IMR-90 (cell line): ENCODE data around the gene REC114.

ENCODE experiments used
- CHD1 ChIP-seq: IDR thresholded peaks from 2 replicates; pipeline ENCODE4 v1.6.1; 2012; ENCODE audit warnings: low read depth, low read length, improper control_type of control experiment
- MAZ ChIP-seq: IDR thresholded peaks from 2 replicates; pipeline ENCODE4 v1.6.1; 2012; ENCODE audit warnings: low read depth, mild to moderate bottlenecking, low read length, improper control_type of control experiment, moderate library complexity, borderline replicate concordance
- POLR2A ChIP-seq: IDR thresholded peaks from 2 replicates; pipeline ENCODE4 v1.6.1; 2012; ENCODE audit warnings: mild to moderate bottlenecking, low read depth, low read length
- RAD21 ChIP-seq: IDR thresholded peaks from 2 replicates; pipeline ENCODE4 v1.6.1; 2012; ENCODE audit warnings: low read length, improper control_type of control experiment
- RFX5 ChIP-seq: IDR thresholded peaks from 2 replicates; pipeline ENCODE4 v1.8.0; 2012; ENCODE audit warnings: low read depth, mild to moderate bottlenecking, low read length, moderate library complexity
- TF ChIP-seq, protein P1 (sequence below): conservative IDR thresholded peaks from 2 replicates; pipeline ENCODE4 v1.5.1; 2012; ENCODE audit warnings: mild to moderate bottlenecking, low read depth, low read length, improper control_type of control experiment
- TF ChIP-seq, protein P2 (sequence below): fragments of 150-350 bp; IDR thresholded peaks from 2 replicates; pipeline ENCODE4 v1.6.1; 2016; ENCODE audit warnings: low read depth, mild to moderate bottlenecking, low read length, moderate library complexity, borderline replicate concordance

DNA sequence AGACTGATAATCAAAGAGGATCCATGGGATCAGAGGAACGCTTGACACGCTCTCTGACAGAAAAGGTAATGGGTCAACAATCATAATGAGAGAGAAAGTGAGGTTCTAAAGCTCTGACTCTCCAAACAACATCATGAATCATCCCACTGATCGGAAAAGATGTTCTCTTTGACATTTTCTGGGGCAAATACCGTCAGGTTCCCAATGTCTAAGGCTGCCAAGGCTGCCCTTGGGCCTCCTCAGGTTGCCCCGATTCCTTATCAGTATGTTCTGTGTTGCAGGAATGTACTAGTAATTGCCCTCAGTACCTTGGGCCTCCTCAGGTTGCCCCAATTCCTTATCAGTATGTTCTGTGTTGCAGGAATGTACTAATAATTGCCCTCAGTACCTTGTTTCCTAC lies 129.3 kb downstream of the REC114 start:
- TF ChIP-seq, protein P1, sequence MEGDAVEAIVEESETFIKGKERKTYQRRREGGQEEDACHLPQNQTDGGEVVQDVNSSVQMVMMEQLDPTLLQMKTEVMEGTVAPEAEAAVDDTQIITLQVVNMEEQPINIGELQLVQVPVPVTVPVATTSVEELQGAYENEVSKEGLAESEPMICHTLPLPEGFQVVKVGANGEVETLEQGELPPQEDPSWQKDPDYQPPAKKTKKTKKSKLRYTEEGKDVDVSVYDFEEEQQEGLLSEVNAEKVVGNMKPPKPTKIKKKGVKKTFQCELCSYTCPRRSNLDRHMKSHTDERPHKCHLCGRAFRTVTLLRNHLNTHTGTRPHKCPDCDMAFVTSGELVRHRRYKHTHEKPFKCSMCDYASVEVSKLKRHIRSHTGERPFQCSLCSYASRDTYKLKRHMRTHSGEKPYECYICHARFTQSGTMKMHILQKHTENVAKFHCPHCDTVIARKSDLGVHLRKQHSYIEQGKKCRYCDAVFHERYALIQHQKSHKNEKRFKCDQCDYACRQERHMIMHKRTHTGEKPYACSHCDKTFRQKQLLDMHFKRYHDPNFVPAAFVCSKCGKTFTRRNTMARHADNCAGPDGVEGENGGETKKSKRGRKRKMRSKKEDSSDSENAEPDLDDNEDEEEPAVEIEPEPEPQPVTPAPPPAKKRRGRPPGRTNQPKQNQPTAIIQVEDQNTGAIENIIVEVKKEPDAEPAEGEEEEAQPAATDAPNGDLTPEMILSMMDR, result no peak
- no peak for TF ChIP-seq RFX5
- TF ChIP-seq POLR2A, result no peak
- TF ChIP-seq MAZ, result no peak
- no peak for TF ChIP-seq CHD1
- TF ChIP-seq RAD21, result no peak
- TF ChIP-seq, protein P2, sequence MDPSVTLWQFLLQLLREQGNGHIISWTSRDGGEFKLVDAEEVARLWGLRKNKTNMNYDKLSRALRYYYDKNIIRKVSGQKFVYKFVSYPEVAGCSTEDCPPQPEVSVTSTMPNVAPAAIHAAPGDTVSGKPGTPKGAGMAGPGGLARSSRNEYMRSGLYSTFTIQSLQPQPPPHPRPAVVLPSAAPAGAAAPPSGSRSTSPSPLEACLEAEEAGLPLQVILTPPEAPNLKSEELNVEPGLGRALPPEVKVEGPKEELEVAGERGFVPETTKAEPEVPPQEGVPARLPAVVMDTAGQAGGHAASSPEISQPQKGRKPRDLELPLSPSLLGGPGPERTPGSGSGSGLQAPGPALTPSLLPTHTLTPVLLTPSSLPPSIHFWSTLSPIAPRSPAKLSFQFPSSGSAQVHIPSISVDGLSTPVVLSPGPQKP, result no peak
